Kidney (tissue), 14 donors: ENCODE results near the gene CCNO. TPM values are rescaled to one million over a fixed set of nuclear protein-coding genes. Genes with fewer than 3 reads are reported as not detected.
A peak's percentile ranks its signal among the peaks of the same experiment; 100 is the strongest.

Source experiments
- DNase-seq, 5 donors: peaks; one replicate each; pipeline ENCODE4 v3.0.0-alpha.2; 2013 to 2020
- FAIRE-seq: peaks from 2 replicates; lab custom pipeline; 2012; peaks lifted over from hg19 to GRCh38; lab: Jason Lieb, UNC
- H3K27ac ChIP-seq, 2 donors: one replicate each; pipeline ENCODE4 v1.7.0; 2013; ENCODE audit warnings: low read depth in 2 of 2, low read length in 2 of 2, inconsistent platforms in 1 of 2
- H3K27me3 ChIP-seq: one replicate; pipeline ENCODE4 v1.7.1; 2013; ENCODE audit warnings: low read length, inconsistent platforms; ENCODE audit not compliant: control insufficient read depth, insufficient read depth
- H3K36me3 ChIP-seq, 3 donors: one replicate each; pipeline versions ENCODE4 v1.7.0 to v1.7.1; 2013; ENCODE audit warnings: low read length in 3 of 3, control low read depth in 1 of 3, inconsistent platforms in 1 of 3; ENCODE audit not compliant: insufficient read depth in 3 of 3, control insufficient read depth in 2 of 3
- H3K4me1 ChIP-seq, 3 donors: one replicate each; pipeline versions ENCODE4 v1.7.0 to v1.7.1; 2013; ENCODE audit warnings: low read length in 3 of 3, inconsistent platforms in 1 of 3, low read depth in 1 of 3; ENCODE audit not compliant: control insufficient read depth in 2 of 3, insufficient read depth in 2 of 3
- H3K4me3 ChIP-seq, 3 donors: one replicate each; pipeline versions ENCODE4 v1.7.0 to v1.8.1; 2013; ENCODE audit warnings: low read length in 3 of 3, control low read depth in 1 of 3, inconsistent platforms in 1 of 3
- H3K9ac ChIP-seq, 3 donors: one replicate each; pipeline versions ENCODE4 v1.7.0 to v1.7.1; 2013; ENCODE audit warnings: low read length in 3 of 3, control low read depth in 1 of 3, inconsistent platforms in 1 of 3
- H3K9me3 ChIP-seq, 3 donors: one replicate each; pipeline versions ENCODE4 v1.7.0 to v1.7.1; 2013; ENCODE audit warnings: low read length in 3 of 3, control low read depth in 1 of 3, inconsistent platforms in 1 of 3; ENCODE audit not compliant: control insufficient read depth in 2 of 3, insufficient read depth in 1 of 3
- CTCF ChIP-seq: IDR thresholded peaks from 3 replicates; pipeline ENCODE4 v1.5.1; 2012; ENCODE audit warnings: mild to moderate bottlenecking, moderate library complexity, borderline replicate concordance; ENCODE audit not compliant: insufficient read depth; ENCODE audit errors: extremely low read depth
- intact Hi-C: fragments of 100-400 bp; cut with DNase I; formaldehyde crosslinking; loops from one replicate; pipeline ENCODE4 v1.11.1; 2022
- polyA plus RNA-seq: library from polyadenylated mRNA; stranded (reverse); fragments of 350-450 nt; fragmentation: Illumina TruSeq; extraction: RNeasy Lipid Tissue Mini Kit (QIAGEN cat#74804); gene quantifications from one replicate; pipeline ENCODE4 v1.2.3, GENCODE V29; 2014; ENCODE audit warnings: low read depth, low replicate concordance; ENCODE audit not compliant: insufficient read depth
- total RNA-seq: library from RNA; stranded (reverse); fragmentation: NEBNext Ultra II Directional; extraction: Animal tissue kit (Norgen Biotek cat#: 25700); gene quantifications from one replicate; pipeline ENCODE4 v1.2.1, GENCODE V29; 2021
- donor health status: control.
- donor health status: control.
- donor health status: control.
- donor health status: control.
- donor health status: control.
- donor health status: DM: yes; HTN: yes; CAD: no.
- donor health status: Normal renal cell carcinoma (clear cell type).

CCNO gene
- total and polyA plus RNA-seq, 2 donors from 2014 or later = 2.1 to 5.9 TPM

- Histone ChIP-seq H3K4me3 (no peak overlapping the region), H3K9ac (no peak overlapping the region), H3K27ac (no peak overlapping the region), H3K36me3 (no peaks in the 10 kb centered on the region), H3K27me3 (peaks cover 41% of the 10 kb centered on the region), H3K9me3 (no peaks in the 10 kb centered on the region), H3K4me1 (peaks cover 0 to 8% (median 0%) of the 10 kb centered on the region in 3 donors)
- FAIRE-seq = no peak
- no peak for TF ChIP-seq CTCF
- peak; percentile 62 to 89 (median 75) for DNase-seq
- intact Hi-C loops = no loop called here
These were observed 14.4 kb downstream of the CCNO start for GRCh38 chr5:55218967-55219366.

- no peaks in the 10 kb centered on the region for H3K9me3 ChIP-seq
- no peak for TF ChIP-seq CTCF
- no peaks in the 10 kb centered on the region for H3K36me3 ChIP-seq
- no peaks in the 10 kb centered on the region for H3K27me3 ChIP-seq
- H3K4me1 ChIP-seq = no peaks in the 10 kb centered on the region
- intact Hi-C loops = no loop called here
- DNase-seq (no peak), FAIRE-seq (no peak)
- H3K27ac ChIP-seq = no peak overlapping the region
- no peak overlapping the region for H3K4me3 ChIP-seq
- H3K9ac ChIP-seq = no peak overlapping the region
These were observed 22.1 kb downstream of the CCNO start for GRCh38 chr5:55211184-55211874.

GRCh38 chr5:55205001-55205400, 28.4 kb downstream of the CCNO start:
- H3K9ac ChIP-seq = no peak overlapping the region
- H3K27me3 ChIP-seq = no peaks in the 10 kb centered on the region
- no peaks in the 10 kb centered on the region for H3K36me3 ChIP-seq
- no peak overlapping the region for H3K27ac ChIP-seq
- H3K9me3 ChIP-seq = no peaks in the 10 kb centered on the region
- TF ChIP-seq CTCF = no peak
- no peak overlapping the region for H3K4me3 ChIP-seq
- FAIRE-seq (no peak), DNase-seq (no peak)
- H3K4me1 ChIP-seq = no peaks in the 10 kb centered on the region
- intact Hi-C loops = no loop called here
